Hypothalamus (tissue), 51 donors: ENCODE measurements around the gene PHF21A.
"Not testable (repeated sequence)": the region's sequence is repeated elsewhere in the genome, so short reads cannot be mapped to it uniquely, and the experiment has no call there.

Experiments used
- DNase-seq, 51 donors: peaks; one replicate each; lab custom pipeline; 2025; lab: John Stamatoyannopoulos, UW

The PHF21A gene

DNA sequence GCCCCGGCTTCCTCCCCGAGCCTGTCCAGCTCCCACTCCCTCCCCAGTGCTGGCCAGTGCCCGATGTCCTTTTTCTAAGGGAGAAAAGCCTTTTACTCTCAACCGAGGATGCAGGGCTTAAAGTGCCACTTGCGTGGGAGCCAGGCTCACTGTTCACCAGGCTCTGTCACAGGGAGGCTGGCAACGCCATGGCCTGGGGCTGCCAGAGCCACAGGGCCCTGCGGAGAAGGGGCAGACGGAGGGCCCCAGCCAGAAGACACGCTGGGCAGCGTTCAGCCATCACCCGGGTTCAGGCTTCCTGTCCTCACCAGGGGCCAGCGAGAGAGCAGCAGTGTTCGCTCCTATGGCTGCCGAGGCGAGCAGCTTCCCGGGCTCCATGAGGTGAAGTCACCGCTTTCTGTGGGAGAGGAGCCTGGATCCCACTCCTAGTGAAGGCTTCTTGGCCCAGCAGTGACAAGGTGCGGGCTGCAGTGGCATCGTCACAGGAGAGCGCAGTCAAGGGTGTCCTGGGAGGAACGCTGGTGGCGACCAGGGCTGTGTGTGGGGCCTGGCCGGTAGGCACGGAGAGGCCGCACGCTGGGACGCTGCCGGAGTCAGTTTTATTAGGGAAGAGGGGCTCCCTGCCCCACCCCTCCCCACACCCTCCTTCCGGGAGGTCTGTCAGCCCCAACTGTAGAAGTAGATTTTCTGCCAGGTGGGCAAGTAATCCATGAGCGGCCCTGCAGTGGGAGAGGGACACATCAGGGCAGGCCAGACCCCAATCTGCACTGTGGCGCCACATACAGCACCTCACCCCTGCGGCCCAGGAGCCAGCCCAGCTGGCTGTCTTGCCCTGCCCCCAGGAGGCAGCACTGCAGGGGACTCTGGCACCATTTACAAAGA, 211.4 kb downstream of the PHF21A start:
- DNase-seq: peak in 12 of 51 donors; percentile 13 to 57 (median 38)

DNA sequence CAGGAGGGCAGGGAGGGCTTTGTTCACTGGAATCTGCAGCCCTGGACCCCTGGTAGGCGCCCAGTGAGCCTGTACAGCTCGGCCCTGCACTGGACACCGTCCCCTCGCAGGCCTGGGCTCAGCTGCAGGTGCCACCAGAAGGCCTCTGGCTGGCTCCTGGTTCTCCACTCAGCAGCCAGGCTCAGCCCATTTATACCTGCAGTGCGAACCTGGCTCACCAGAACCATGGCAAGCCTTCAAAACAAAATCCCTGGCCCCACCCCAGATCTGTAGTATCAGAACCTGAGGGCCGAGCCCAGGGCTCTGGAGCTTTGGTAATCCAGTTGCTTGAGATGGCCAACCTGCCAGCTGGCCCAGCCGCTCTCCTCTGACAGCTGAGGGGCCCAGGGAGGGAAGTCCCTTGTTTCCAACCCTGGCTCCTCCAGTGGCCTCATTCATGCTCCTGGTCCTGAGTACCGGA, 213.3 kb downstream of the PHF21A start:
- DNase-seq: peak in 19 of 51 donors; percentile 21 to 53 (median 35)

DNA sequence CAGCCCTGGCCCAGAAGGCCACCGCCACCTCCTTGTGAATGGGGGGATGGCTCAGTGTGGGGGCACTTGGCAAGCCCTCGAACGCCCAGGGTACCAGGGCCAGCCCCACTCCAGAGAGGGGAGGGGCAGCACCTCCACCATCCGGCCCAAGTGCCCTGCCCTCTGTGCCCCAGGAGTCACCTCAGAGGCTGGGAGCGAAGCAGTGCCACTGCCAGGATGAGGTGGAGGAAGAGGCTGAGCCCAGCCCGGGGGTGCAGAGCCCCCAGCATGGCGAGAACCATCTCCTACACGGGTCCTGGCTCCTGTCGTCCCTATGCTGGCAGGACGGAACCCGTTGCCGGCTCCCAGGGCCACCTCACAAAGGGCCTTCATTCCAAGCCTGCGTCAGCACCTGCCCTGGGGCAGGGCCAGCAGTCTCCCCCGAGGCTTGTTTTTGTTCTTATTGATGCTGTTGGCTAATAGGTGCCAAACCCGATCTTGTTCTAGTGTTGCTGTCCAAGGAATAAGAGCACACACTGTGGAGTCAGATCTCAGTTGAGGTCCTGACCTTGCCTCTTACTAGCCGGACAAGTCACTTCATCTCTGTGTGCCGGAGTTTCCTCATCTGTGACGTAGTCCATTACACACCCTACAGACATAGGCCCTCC, 214.2 kb downstream of the PHF21A start, which contains the start of gene FREY1:
FREY1 (minus strand) TSS at position 307 of the 647 bp plus-strand sequence; CDS start at position 281, 26 bp downstream.
- DNase-seq: peak in 8 of 51 donors; percentile 18 to 48 (median 34)

DNA sequence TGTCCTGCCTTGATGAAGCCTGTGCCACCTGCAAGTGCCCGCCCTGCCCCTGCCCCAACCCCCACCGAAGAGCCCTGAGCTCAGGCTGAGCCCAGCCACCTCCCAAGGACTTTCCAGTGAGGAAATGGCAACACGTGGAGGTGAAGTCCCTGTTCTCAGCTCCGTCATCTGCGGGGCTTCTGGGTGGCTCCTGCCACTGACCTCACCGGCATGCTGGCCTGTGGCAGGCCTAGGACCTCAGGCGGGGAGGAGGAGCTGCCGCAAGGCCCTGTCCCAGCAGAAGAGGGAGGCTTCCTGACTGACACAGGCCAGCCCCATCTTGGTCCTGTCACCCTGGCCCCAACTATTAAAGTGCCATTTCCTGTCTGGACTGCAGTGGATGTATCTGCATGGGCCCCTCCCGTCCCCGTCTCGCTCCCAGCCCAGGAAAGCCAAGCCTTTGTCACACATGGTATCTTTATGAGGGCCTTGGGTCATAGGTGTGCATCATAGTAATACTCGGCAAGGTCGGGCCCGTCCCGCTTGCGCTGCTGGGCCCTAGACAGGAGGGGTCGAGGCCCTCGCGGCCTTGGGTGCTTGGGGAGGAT, 215.1 kb downstream of the PHF21A start:
- DNase-seq: no peak

DNA sequence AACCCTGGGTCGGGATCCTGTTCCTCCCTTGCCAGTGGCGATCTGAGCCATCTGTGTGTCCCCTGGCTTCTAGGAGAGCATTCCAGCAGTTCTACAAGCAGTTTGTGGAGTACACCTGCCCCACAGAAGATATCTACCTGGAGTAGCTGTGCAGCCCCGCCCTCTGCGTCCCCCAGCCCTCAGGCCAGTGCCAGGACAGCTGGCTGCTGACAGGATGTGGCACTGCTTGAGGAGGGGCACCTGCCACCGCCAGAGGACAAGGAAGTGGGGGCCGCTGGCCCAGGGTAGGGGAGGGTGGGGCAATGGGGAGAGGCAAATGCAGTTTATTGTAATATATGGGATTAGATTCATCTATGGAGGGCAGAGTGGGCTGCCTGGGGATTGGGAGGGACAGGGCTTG, 215.7 kb downstream of the PHF21A start:
- DNase-seq: not testable (repeated sequence)

DNA sequence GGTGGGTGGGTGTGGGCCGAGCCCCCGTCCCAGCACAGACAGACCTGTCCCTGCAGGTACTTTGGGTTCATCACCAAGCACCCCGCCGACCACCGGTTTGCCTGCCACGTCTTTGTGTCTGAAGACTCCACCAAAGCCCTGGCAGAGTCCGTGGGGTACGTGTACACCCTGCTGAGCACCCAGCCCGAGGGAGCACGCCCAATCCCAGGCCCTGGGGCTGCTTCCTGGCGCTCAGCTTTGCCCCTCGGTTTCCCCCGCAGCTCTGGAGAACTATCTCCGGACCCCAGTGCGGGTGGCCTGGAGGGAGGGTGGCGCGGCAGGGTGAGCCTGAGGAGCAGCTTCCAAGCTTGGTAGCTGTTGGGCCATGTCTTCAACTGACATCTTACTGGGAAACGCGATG, 216.2 kb downstream of the PHF21A start:
- no peak for DNase-seq

DNA sequence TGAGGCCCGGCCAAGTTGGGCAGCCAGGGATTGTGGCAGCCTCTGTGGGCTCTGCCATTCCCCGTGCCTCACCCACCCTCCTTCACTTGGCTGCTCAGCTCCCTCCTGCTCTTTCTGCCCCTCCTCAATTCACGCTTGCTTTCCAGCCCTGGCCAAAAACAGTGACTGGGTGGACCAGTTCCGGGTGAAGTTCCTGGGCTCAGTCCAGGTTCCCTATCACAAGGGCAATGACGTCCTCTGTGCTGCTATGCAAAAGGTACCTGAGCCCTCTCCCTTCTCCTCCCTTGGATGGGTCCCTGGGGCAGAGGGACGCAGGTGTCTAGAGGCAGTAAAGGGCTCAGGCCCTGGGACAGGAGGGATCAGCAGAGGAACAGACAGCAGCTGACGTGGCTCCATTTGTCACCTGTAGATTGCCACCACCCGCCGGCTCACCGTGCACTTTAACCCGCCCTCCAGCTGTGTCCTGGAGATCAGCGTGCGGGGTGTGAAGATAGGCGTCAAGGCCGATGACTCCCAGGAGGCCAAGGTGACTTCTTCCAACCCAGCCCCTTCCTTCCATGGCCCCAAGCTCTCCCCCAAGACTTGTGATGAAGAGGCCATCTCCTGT, 216.8 kb downstream of the PHF21A start:
- no peak for DNase-seq

DNA sequence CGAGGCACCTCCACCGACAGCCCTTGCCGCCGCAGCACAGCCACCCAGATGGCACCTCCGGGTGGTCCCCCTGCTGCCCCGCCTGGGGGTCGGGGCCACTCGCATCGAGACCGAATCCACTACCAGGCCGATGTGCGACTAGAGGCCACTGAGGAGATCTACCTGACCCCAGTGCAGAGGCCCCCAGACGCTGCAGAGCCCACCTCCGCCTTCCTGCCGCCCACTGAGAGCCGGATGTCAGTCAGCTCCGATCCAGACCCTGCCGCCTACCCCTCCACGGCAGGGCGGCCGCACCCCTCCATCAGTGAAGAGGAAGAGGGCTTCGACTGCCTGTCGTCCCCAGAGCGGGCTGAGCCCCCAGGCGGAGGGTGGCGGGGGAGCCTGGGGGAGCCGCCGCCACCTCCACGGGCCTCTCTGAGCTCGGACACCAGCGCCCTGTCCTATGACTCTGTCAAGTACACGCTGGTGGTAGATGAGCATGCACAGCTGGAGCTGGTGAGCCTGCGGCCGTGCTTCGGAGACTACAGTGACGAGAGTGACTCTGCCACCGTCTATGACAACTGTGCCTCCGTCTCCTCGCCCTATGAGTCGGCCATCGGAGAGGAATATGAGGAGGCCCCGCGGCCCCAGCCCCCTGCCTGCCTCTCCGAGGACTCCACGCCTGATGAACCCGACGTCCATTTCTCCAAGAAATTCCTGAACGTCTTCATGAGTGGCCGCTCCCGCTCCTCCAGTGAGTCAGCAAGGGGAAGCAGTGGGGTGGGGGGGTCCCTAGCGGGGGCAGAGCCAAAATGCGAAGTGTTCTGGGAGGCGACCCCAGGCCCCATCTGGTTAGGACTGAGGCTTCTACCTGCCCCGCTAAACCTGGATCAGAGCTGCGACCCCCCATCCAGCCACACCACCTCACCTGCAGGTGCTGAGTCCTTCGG, 218.5 kb downstream of the PHF21A start:
- DNase-seq: peak in 1 of 51 donors; percentile 23

DNA sequence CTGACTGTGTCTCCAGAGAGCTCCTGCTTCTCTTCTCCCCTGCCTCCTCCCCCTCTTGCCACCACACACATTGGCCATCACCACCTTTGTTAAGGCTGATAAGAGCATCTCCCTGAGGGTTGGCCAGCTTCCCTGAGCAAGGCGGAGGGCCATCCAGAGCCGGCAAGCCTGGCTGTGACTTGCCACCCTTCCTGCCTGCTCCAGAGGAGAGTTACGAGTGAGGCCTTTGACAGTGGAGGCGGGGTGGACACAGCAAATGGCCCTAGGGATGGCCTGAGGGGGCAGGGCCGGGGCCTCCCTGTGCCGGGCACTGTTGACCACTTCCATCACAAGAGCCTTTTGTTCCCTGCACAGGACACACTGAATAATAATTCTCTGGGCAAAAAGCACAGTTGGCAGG, 219.6 kb downstream of the PHF21A start:
- peak in 44 of 51 donors; percentile 23 to 92 (median 75) for DNase-seq

DNA sequence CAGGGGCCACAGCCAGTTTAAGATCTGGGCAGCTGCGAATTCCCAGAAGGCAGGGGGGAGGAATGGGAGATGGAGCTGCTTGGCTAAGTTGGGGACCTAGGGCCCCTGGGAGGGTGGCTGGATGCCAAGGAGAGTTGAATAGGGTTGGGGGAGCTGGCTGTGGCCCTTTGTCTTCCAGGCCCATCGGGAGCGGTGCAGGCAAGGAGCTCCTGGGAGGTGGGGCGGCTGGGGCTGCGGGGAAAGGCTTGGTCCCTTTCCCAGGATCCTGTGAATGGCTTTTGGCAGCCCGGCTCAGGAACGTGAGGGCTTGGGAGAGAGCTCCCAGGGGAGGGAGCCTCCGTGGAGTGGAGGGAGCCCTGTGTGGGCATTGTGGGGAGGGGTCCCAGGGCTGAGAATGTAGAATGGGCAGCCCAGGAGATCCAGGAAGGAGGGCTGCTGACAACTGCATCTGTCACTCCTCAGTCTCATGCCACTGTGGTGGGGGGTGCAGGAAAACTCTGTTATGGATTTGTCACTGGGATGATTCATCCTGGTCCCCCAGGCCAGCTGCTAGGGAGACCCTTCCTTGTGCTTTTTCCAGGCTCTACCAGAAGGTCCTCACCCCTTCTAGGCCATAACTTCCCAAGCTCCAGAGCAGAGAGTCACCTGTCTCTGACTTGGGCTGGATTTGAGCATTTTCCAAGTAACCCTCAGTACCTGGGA, 220.2 kb downstream of the PHF21A start:
- DNase-seq: peak in 46 of 51 donors; percentile 25 to 84 (median 66)

DNA sequence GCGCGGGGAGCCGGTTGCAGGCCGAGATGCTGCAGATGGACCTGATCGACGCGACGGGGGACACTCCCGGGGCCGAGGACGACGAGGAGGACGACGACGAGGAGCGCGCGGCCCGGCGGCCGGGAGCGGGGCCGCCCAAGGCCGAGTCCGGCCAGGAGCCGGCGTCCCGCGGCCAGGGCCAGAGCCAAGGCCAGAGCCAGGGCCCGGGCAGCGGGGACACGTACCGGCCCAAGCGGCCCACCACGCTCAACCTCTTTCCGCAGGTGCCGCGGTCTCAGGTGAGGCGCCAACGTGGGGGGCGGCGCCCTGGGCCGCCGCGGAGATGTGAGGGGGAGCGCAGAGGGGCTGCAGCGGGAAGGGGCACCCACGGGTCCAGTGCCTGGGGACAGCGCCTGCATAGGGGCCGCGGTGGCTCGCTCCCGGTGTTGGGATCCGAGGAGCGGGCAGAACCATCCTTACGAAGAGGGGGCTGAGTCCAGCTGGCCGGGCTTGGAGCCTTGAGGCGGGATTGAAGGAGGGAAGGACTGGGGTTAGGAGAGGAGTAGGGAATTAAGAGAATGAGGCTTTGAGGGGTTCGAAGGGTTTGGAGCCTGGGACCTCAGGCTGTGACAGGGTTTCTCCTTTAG, 221.0 kb downstream of the PHF21A start:
- DNase-seq: peak in 1 of 51 donors; percentile 39

DNA sequence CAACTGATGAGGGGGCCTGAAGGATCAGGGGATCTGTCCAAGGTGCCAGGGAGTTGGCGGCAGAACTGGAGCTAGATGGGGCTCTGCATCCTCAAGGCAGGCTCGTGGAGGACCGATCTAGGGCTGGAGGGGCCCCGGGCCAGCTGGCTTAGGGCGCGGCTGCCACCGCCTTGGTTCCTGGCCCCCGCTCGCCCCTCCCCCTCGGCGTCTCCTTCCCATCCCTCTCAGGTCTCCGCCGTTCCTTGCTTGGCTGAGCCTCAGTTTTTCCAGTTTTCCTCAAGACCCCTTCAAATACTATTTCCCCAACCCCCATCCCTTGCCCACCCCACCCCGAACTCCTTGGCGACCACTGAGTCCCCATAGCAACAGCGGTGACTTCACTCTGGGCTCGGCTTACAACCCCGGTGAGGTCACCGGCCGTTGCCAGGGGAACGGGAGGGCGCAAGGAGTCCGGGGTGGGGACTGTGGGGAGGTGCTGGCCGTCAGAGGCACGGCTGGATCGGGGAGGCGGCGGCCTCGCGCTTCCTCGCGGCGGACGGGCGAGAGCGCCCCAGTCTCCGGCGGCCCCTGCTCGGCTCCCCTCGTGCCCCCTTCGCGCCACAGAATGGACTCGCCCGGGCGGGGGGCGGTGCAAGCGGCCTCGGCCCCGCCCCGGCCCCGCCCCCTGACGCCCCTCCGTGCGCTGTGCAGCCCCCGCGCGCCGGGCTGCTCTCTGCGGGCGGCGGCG, 221.6 kb downstream of the PHF21A start:
- DNase-seq: peak; percentile 38 to 96 (median 89)

DNA sequence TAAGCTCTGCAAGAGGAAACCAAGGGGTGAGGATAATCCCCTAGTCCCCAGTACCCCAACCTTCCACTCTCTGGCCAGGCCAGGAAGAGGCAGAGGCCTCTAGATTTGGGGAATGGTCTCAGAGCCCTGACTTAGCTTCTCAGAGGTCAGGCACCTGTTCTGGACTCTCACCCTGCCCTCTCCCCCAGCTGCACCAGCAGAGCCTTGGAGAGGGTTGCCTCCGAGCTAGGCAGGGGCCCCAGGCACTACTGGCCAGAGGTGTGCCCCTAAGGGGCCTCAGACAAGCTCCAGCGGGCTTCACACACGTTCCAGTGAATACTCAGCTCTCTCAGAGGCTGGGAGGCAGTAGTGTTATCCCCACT, 222.2 kb downstream of the PHF21A start:
- DNase-seq: peak in 1 of 51 donors; percentile 65

DNA sequence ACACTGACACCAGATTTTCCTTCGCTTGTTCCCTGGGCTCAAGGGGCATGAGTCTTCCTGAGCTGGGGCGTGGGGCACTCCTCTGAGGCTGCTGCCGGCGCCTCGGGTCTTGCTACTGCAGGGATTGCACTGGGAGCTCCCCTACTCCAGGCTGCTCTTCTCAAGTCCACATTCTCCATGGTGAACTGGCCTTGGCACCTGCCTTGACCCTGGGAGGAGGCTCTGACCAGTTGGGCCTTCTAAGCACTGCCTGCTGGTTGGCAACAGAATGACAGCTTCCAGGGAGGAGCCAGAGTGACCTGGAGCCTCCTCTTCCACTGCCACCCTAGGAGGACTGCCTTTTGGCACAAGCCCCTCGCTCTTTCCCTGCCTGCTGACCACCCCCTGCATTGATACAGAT, 223.7 kb downstream of the PHF21A start:
- DNase-seq: no peak

DNA sequence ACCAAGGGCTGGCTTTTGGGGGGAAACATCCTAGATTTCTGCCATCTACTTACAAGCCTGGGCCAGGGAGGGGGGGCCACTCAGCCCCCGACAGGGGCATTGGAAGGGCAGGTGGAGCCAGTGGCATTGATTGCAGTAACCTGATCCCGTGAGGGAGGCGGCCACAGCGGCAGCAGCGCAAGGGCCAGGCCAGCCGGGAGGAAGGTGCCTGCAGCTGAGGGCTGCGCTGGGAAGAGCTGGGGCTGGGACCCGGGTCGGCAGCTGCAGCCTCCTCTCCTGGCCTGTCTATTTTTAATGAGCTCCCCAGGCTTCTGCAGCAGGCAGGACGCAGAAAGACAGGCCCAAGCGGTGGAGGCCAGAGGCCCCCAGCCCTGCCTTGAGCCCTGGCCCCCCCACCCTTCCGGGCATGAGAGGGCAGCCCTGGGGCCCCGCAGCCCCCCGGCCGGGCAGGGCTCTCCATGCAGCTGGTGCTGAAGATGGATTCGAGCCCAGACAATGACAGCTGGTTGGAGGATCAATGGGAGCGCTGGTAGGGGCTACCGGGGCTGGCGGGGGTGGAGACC, 224.8 kb downstream of the PHF21A start:
- DNase-seq: peak in 16 of 51 donors; percentile 18 to 62 (median 41)

DNA sequence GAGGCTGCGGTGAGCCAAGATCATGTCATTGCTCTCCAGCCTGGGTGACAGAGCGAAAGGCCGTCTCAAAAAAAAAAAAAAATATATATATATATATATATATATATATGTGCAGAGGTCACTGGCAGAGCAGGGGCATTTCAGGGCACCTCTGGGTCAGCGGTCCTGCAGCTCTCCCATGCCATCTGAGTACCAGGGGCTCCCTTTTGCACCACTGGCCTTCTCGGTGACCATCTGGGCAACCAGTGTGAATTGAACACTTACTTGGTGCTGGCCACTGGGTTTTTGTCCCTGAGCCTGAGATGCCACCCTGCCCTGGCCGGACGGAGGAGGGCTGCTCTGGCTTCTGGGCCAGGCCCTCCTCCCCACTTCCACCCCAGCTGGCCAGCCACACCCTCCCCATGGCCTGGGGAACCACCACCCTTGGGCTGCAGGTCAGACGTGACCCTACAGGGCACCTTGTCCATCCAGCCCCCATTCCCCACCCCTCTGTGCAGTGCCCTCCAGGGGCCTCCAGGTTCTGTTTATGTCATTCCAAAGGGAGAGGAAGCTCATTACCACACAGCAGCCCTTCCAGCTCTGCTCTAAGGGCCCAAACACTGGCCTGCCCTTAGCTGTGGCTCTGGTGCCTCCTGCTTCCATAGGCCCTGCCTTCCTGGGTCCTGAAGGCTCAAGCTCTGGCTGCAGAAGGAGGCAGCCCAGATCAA, 225.5 kb downstream of the PHF21A start:
- DNase-seq: no peak
